ENCODE measurements around the gene ADM. TPM values are rescaled to one million over a fixed set of nuclear protein-coding genes. Genes with fewer than 3 reads are reported as not detected.

Gene ADM
- total and polyA plus RNA-seq, 2 experiments from 2014 or later, result 74.1 to 90.3 TPM

DNA sequence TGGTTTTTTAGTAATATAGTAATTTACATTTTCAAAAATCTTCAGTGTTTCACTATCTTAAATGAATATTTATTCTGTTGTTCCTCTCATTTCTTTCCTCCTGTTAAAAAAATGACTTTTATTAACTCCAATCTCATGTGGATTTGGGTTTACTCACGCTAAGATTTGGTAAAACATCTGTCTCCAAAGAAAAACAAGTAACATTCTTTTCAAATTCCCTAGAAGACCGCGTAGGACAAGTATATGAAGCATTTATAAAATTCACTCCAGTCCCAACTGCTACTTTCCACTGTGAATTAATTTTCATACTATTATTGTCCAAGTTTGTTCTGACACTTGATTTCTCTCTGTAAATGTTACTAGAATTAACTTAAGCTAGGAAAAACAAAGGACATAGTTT, 37.1 kb upstream of the ADM start:
- H3K79me2 ChIP-seq, result peaks cover 50% of the 10 kb centered on the region
- no peaks in the 10 kb centered on the region for H3K9me3 ChIP-seq (ENCODE audit: low read depth)
- H3K4me3 ChIP-seq, result no peak overlapping the region
- TF ChIP-seq CTCF (IDR thresholded peaks at IDR 0.05; ENCODE audit: poor library complexity) (no peak), EZH2 (IDR thresholded peaks at IDR 0.05; ENCODE audit: borderline replicate concordance) (no peak), EZH2phosphoT487 (IDR thresholded peaks at IDR 0.05; ENCODE audit: low read depth, severe bottlenecking, unreplicated experiment) (no peak)
- DNase-seq (ENCODE audit: low spot score), result no peak
- no peaks in the 10 kb centered on the region for H4K20me1 ChIP-seq (ENCODE audit: insufficient read depth, poor library complexity, severe bottlenecking)
- 84% methylated on average over 3 of the region's 3 CpGs for WGBS (ENCODE audit: low lambda C conversion rate, missing lambda C conversion rate)
- no peaks in the 10 kb centered on the region for H3K9me2 ChIP-seq (replicated peaks; ENCODE audit: insufficient read depth)
- no peak overlapping the region for H3K27ac ChIP-seq
- no peaks in the 10 kb centered on the region for H3K36me3 ChIP-seq (replicated peaks; ENCODE audit: insufficient read depth, low read depth)
- H2AFZ ChIP-seq, result no peak overlapping the region
- no peak overlapping the region for H3K4me2 ChIP-seq
- H3K27me3 ChIP-seq, result no peaks in the 10 kb centered on the region
- H3K4me1 ChIP-seq (ENCODE audit: insufficient read depth), result peaks cover 5% of the 10 kb centered on the region

GRCh38 chr11:10268746-10269488, 36.0 kb upstream of the ADM start:
- Histone ChIP-seq H3K9me2 (replicated peaks; ENCODE audit: insufficient read depth) (no peaks in the 10 kb centered on the region), H4K20me1 (ENCODE audit: insufficient read depth, poor library complexity, severe bottlenecking) (no peaks in the 10 kb centered on the region), H3K79me2 (peaks cover 48% of the 10 kb centered on the region), H3K9me3 (ENCODE audit: low read depth) (no peaks in the 10 kb centered on the region), H3K27me3 (no peaks in the 10 kb centered on the region), H3K4me3 (no peak overlapping the region), H2AFZ (no peak overlapping the region), H3K4me1 (ENCODE audit: insufficient read depth) (peaks cover 5% of the 10 kb centered on the region), H3K36me3 (replicated peaks; ENCODE audit: insufficient read depth, low read depth) (no peaks in the 10 kb centered on the region), H3K4me2 (no peak overlapping the region), H3K27ac (no peak overlapping the region)
- 56% methylated on average over 5 of the region's 5 CpGs for WGBS (ENCODE audit: low lambda C conversion rate, missing lambda C conversion rate)
- TF ChIP-seq CTCF (IDR thresholded peaks at IDR 0.05; ENCODE audit: poor library complexity) (no peak), EZH2phosphoT487 (IDR thresholded peaks at IDR 0.05; ENCODE audit: low read depth, severe bottlenecking, unreplicated experiment) (no peak), EZH2 (IDR thresholded peaks at IDR 0.05; ENCODE audit: borderline replicate concordance) (no peak)
- no peak for DNase-seq (ENCODE audit: low spot score)

- no peak overlapping the region for H3K4me2 ChIP-seq
- whole genome bisulfite sequencing (ENCODE audit: low lambda C conversion rate, missing lambda C conversion rate), result 95% methylated on average over 3 of the region's 11 CpGs
Observed at GRCh38 chr11:10272132-10272531, 32.7 kb upstream of the ADM start.

More at GRCh38 chr11:10272132-10272531, 32.7 kb upstream of the ADM start:
- H3K36me3 ChIP-seq (replicated peaks; ENCODE audit: insufficient read depth, low read depth), result no peaks in the 10 kb centered on the region
- peaks cover 5% of the 10 kb centered on the region for H3K4me1 ChIP-seq (ENCODE audit: insufficient read depth)
- no peak overlapping the region for H3K27ac ChIP-seq
- no peaks in the 10 kb centered on the region for H3K9me3 ChIP-seq (ENCODE audit: low read depth)
- no peaks in the 10 kb centered on the region for H3K27me3 ChIP-seq
- no peak for DNase-seq (ENCODE audit: low spot score)
- H2AFZ ChIP-seq, result no peak overlapping the region
- H3K4me3 ChIP-seq, result no peak overlapping the region
- H3K9me2 ChIP-seq (replicated peaks; ENCODE audit: insufficient read depth), result no peaks in the 10 kb centered on the region
- no peak for TF ChIP-seq EZH2 (IDR thresholded peaks at IDR 0.05; ENCODE audit: borderline replicate concordance)
- TF ChIP-seq EZH2phosphoT487 (IDR thresholded peaks at IDR 0.05; ENCODE audit: low read depth, severe bottlenecking, unreplicated experiment), result no peak
- no peak for TF ChIP-seq CTCF (IDR thresholded peaks at IDR 0.05; ENCODE audit: poor library complexity)
- no peaks in the 10 kb centered on the region for H4K20me1 ChIP-seq (ENCODE audit: insufficient read depth, poor library complexity, severe bottlenecking)
- H3K79me2 ChIP-seq, result peaks cover 58% of the 10 kb centered on the region
